ENCODE results near the gene C6orf141. TPM values are rescaled to one million over a fixed set of nuclear protein-coding genes. Genes with fewer than 3 reads are reported as not detected.
"Not testable (repeated sequence)": the region's sequence is repeated elsewhere in the genome, so short reads cannot be mapped to it uniquely, and the experiment has no call there.

C6orf141 gene
- total and polyA plus RNA-seq, 5 donors from 2014 or later: not detected

DNA sequence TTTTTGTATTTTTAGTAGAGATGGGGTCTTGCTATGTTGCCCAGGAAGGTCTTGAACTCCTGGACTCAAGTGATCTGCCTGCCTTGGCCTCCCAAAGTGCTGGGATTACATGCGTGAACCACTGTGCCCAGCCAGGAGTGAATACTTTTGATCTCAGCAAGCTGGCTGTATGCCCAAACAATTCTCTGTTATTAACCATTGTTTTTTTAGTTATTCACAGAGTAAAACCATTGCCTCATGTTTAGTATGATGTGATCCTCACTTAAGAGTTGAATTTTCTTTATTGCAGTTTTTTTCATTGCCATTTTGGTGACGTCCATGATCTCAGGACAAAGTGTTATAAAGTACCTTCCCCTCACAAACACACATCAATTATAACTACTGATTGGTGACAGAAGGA is 14.8 kb downstream of the C6orf141 start:
- Mint-ChIP-seq H3K4me3 (no peak overlapping the region), H3K27me3 (no peaks in the 10 kb centered on the region), H3K27ac (no peak overlapping the region), H3K9me3 (peaks cover 0 to 4% (median 0%) of the 10 kb centered on the region in 7 donors), H3K36me3 (no peaks in the 10 kb centered on the region), H3K4me1 (no peaks in the 10 kb centered on the region)
- no peaks in the 10 kb centered on the region for H3K27me3 ChIP-seq (ENCODE audit: control insufficient read depth, insufficient read depth, low read length)
- no peak for ATAC-seq (ENCODE audit: low read depth in 2 of 2)
- no peaks in the 10 kb centered on the region for H3K36me3 ChIP-seq (ENCODE audit: control insufficient read depth, insufficient read depth, low read length)
- no peak overlapping the region for H3K27ac ChIP-seq (ENCODE audit: insufficient read depth, low read length, poor library complexity, severe bottlenecking)
- no peak for DNase-seq
- no peak overlapping the region for H3K4me3 ChIP-seq (ENCODE audit: low read depth, low read length)
- H3K9me3 ChIP-seq (ENCODE audit: control insufficient read depth in 2 of 2, low read length in 2 of 2): no peaks in the 10 kb centered on the region
- no peaks in the 10 kb centered on the region for H3K4me1 ChIP-seq (ENCODE audit: control insufficient read depth, insufficient read depth, low read length, poor library complexity, severe bottlenecking)

DNA sequence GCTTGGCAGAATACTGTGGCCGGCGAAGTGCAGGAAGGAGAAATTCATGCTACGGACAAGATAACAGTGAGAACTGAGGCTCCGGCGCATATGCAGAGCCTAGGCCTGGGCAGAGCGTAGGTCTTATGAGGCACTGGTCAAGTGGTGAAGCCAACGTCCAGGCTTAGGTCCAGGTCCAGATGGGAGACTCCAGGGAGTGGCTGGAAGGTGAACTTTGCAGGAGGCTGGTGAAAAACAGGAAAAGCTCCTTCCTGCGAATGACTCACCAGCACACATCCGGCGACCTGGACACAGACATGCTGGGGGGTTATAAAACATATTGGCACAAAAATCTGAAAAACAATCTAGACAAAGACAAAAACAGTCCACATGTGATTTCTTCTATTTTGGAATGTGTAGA is 15.4 kb downstream of the C6orf141 start:
- Histone ChIP-seq H3K4me1 (ENCODE audit: control insufficient read depth, insufficient read depth, low read length, poor library complexity, severe bottlenecking) (no peaks in the 10 kb centered on the region), H3K36me3 (ENCODE audit: control insufficient read depth, insufficient read depth, low read length) (no peaks in the 10 kb centered on the region), H3K27me3 (ENCODE audit: control insufficient read depth, insufficient read depth, low read length) (no peaks in the 10 kb centered on the region), H3K4me3 (ENCODE audit: low read depth, low read length) (no peak overlapping the region), H3K9me3 (ENCODE audit: control insufficient read depth in 2 of 2, low read length in 2 of 2) (no peaks in the 10 kb centered on the region), H3K27ac (ENCODE audit: insufficient read depth, low read length, poor library complexity, severe bottlenecking) (no peak overlapping the region)
- no peak for ATAC-seq (ENCODE audit: low read depth in 2 of 2)
- Mint-ChIP-seq H3K4me3 (no peak overlapping the region), H3K27ac (no peak overlapping the region), H3K4me1 (no peaks in the 10 kb centered on the region), H3K27me3 (no peaks in the 10 kb centered on the region), H3K9me3 (peaks cover 0 to 4% (median 0%) of the 10 kb centered on the region in 7 donors), H3K36me3 (no peaks in the 10 kb centered on the region)
- no peak for DNase-seq

DNA sequence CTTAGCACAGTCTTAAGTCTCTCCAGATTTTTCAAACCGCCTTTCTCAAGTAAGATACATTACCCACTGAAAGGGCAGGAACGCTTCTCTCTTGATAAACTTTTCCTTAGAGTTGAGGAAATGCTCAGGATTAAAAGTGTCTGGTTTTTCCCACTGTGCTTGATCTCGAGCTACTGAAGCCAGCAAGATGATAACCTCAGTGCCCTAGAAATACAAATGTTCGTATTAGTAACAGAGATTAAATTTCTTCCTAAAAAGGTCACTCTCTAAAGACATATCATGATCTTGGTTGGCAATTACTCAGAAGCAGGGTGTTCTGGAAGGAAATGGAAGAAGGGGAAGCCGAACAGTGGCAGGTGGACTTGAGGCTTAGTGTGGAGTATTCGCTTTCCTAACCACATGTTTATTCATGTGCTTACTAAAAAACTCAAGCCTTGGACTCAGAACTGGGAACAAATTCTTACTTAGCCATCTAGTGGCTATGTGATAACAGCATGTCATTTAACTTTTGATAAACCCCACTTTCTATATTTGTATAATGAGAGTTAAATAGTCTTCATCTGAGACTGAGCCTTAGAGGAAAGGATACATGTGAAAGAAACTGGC is 20.1 kb downstream of the C6orf141 start:
- H3K27ac Mint-ChIP-seq: no peak overlapping the region
- Histone ChIP-seq H3K9me3 (ENCODE audit: control insufficient read depth in 2 of 2, low read length in 2 of 2) (no peaks in the 10 kb centered on the region), H3K36me3 (ENCODE audit: control insufficient read depth, insufficient read depth, low read length) (no peaks in the 10 kb centered on the region), H3K27ac (ENCODE audit: insufficient read depth, low read length, poor library complexity, severe bottlenecking) (no peak overlapping the region), H3K27me3 (ENCODE audit: control insufficient read depth, insufficient read depth, low read length) (no peaks in the 10 kb centered on the region), H3K4me1 (ENCODE audit: control insufficient read depth, insufficient read depth, low read length, poor library complexity, severe bottlenecking) (no peaks in the 10 kb centered on the region), H3K4me3 (ENCODE audit: low read depth, low read length) (no peak overlapping the region)
- no peaks in the 10 kb centered on the region for H3K27me3 Mint-ChIP-seq
- ATAC-seq (ENCODE audit: low read depth in 2 of 2) (no peak), DNase-seq (no peak)
- no peaks in the 10 kb centered on the region for H3K4me1 Mint-ChIP-seq
- no peaks in the 10 kb centered on the region for H3K36me3 Mint-ChIP-seq
- H3K4me3 Mint-ChIP-seq: no peak overlapping the region
- H3K9me3 Mint-ChIP-seq: no peaks in the 10 kb centered on the region

DNA sequence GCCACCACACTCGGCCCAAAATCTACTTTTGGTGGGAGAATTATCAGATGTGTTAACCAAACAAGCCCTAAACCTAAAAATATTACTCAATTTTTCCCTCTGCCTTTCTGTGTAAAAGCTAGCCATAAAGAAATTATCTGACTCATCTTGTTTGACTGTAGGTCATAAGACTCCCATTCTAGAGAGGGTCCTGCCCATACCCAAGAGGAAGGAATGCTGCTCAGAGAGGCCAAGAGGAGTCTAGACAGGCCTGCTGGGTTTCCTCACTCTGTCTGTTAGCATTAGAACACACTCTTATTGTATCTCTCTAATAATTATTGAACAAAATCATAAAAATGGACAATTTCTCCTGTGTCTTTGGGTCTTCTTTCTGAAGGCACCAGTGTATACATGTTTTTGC is 26.1 kb downstream of the C6orf141 start:
- Histone ChIP-seq H3K4me1 (ENCODE audit: control insufficient read depth, insufficient read depth, low read length, poor library complexity, severe bottlenecking) (no peaks in the 10 kb centered on the region), H3K9me3 (ENCODE audit: control insufficient read depth in 2 of 2, low read length in 2 of 2) (no peaks in the 10 kb centered on the region), H3K27me3 (ENCODE audit: control insufficient read depth, insufficient read depth, low read length) (no peaks in the 10 kb centered on the region), H3K27ac (ENCODE audit: insufficient read depth, low read length, poor library complexity, severe bottlenecking) (no peak overlapping the region), H3K4me3 (ENCODE audit: low read depth, low read length) (no peak overlapping the region), H3K36me3 (ENCODE audit: control insufficient read depth, insufficient read depth, low read length) (no peaks in the 10 kb centered on the region)
- Mint-ChIP-seq H3K27ac (no peak overlapping the region), H3K4me1 (no peaks in the 10 kb centered on the region), H3K36me3 (no peaks in the 10 kb centered on the region), H3K27me3 (no peaks in the 10 kb centered on the region), H3K4me3 (no peak overlapping the region), H3K9me3 (peaks cover 0 to 3% (median 0%) of the 10 kb centered on the region in 7 donors)
- DNase-seq: no peak
- ATAC-seq (ENCODE audit: low read depth in 2 of 2): no peak

DNA sequence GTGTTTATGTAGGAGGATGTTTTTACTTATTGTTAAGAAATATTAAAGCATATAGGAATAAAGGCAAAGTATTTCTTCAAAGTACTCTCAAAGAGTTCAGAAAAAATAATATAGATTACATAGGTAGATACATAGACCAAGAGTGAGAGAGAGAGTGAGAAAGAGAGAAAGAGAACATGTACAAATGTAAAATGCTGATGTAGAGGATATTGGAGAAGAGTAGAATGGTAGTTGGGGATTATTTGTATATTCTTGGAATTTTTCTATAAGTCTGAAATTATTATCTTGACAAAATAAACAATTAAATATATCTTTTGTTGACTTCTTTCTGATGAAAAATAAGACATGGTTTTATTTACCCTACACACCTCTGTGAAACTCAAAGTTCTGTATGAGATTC is 29.2 kb downstream of the C6orf141 start:
- Histone ChIP-seq H3K27me3 (ENCODE audit: control insufficient read depth, insufficient read depth, low read length) (no peaks in the 10 kb centered on the region), H3K27ac (ENCODE audit: insufficient read depth, low read length, poor library complexity, severe bottlenecking) (no peak overlapping the region), H3K4me1 (ENCODE audit: control insufficient read depth, insufficient read depth, low read length, poor library complexity, severe bottlenecking) (no peaks in the 10 kb centered on the region), H3K9me3 (ENCODE audit: control insufficient read depth in 2 of 2, low read length in 2 of 2) (no peaks in the 10 kb centered on the region), H3K36me3 (ENCODE audit: control insufficient read depth, insufficient read depth, low read length) (no peaks in the 10 kb centered on the region), H3K4me3 (ENCODE audit: low read depth, low read length) (no peak overlapping the region)
- DNase-seq (no peak), ATAC-seq (ENCODE audit: low read depth in 2 of 2) (no peak)
- Mint-ChIP-seq H3K36me3 (no peaks in the 10 kb centered on the region), H3K4me3 (no peak overlapping the region), H3K27me3 (no peaks in the 10 kb centered on the region), H3K9me3 (peaks cover 0 to 3% (median 0%) of the 10 kb centered on the region in 7 donors), H3K4me1 (no peaks in the 10 kb centered on the region), H3K27ac (no peak overlapping the region)

DNA sequence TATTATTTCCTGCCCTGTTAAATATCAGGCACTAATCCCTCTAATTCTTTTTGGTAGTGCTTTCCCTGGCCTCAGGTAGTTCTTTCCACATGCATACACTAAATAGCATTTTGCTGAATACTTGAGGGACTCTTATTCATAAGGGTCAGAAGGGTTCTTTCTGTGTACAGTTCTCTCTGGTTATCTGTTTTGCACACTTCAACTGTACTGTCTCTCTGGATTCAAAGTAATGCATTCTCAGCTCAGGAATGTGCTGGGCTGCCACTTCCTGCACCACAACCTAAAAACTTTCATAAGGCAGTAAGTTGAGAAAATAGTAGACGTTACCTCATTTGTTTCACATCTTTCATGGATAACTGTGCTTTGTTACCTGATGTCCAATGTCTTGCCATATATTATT is 32.1 kb downstream of the C6orf141 start:
- no peak overlapping the region for H3K27ac ChIP-seq (ENCODE audit: insufficient read depth, low read length, poor library complexity, severe bottlenecking)
- Mint-ChIP-seq H3K27ac (no peak overlapping the region), H3K27me3 (no peaks in the 10 kb centered on the region), H3K4me1 (no peaks in the 10 kb centered on the region), H3K9me3 (peaks cover 0 to 3% (median 0%) of the 10 kb centered on the region in 7 donors), H3K4me3 (no peak overlapping the region), H3K36me3 (no peaks in the 10 kb centered on the region)
- no peaks in the 10 kb centered on the region for H3K9me3 ChIP-seq (ENCODE audit: control insufficient read depth in 2 of 2, low read length in 2 of 2)
- no peaks in the 10 kb centered on the region for H3K36me3 ChIP-seq (ENCODE audit: control insufficient read depth, insufficient read depth, low read length)
- H3K4me3 ChIP-seq (ENCODE audit: low read depth, low read length): no peak overlapping the region
- DNase-seq: no peak
- H3K27me3 ChIP-seq (ENCODE audit: control insufficient read depth, insufficient read depth, low read length): no peaks in the 10 kb centered on the region
- no peaks in the 10 kb centered on the region for H3K4me1 ChIP-seq (ENCODE audit: control insufficient read depth, insufficient read depth, low read length, poor library complexity, severe bottlenecking)
- ATAC-seq (ENCODE audit: low read depth in 2 of 2): no peak

DNA sequence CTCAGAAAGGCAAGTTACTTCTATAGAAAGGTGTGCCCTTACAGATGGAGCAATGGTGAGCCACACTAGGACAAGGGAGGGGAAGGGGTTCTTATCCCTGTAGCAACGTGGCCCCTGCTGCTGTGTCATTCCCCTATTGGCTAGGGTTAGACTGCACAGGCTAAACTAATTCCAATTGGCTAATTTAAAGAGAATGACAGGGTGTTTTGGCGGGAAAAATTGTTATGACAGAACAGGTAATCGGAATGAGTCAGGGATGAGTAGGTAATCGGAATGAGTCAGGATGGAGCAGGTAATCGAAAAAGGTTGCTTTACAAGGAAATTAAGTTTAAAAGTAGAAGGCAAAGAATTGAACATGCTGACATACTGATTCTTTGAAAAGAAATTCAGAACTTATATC is 36.8 kb downstream of the C6orf141 start:
- not testable (repeated sequence) for DNase-seq; ATAC-seq (ENCODE audit: low read depth in 2 of 2); H3K27me3 Mint-ChIP-seq; H3K36me3 ChIP-seq (ENCODE audit: control insufficient read depth, insufficient read depth, low read length); H3K4me3 ChIP-seq (ENCODE audit: low read depth, low read length); H3K4me3 Mint-ChIP-seq; H3K9me3 Mint-ChIP-seq; H3K4me1 Mint-ChIP-seq; H3K27ac ChIP-seq (ENCODE audit: insufficient read depth, low read length, poor library complexity, severe bottlenecking); H3K27me3 ChIP-seq (ENCODE audit: control insufficient read depth, insufficient read depth, low read length); H3K9me3 ChIP-seq (ENCODE audit: control insufficient read depth in 2 of 2, low read length in 2 of 2); H3K4me1 ChIP-seq (ENCODE audit: control insufficient read depth, insufficient read depth, low read length, poor library complexity, severe bottlenecking); H3K36me3 Mint-ChIP-seq; H3K27ac Mint-ChIP-seq
